Immature natural killer cell (primary cell): ENCODE measurements around the gene ARF6. TPM values are rescaled to one million over a fixed set of nuclear protein-coding genes. Genes with fewer than 3 reads are reported as not detected.
A peak's percentile ranks its signal among the peaks of the same experiment; 100 is the strongest.

Source experiments
- DNase-seq, 3 donors: peaks; one replicate each; pipeline ENCODE4 v3.0.0; 2022; ENCODE audit warnings: mixed read lengths in 1 of 3
- H3K27ac Mint-ChIP-seq, 6 donors: one replicate each; pipeline ENCODE4 v1.8.0; 2020; ENCODE audit warnings: mixed read lengths in 6 of 6, mild to moderate bottlenecking in 5 of 6, inconsistent platforms in 4 of 6, moderate library complexity in 3 of 6
- H3K27me3 Mint-ChIP-seq, 3 donors: one replicate each; pipeline ENCODE4 v1.8.0; 2020 to 2021; ENCODE audit warnings: low read depth in 3 of 3, mild to moderate bottlenecking in 3 of 3, mixed read lengths in 3 of 3, moderate library complexity in 3 of 3, inconsistent platforms in 1 of 3
- H3K36me3 Mint-ChIP-seq, 3 donors: one replicate each; pipeline ENCODE4 v1.8.0; 2020; ENCODE audit warnings: mixed read lengths in 3 of 3, inconsistent platforms in 2 of 3, mild to moderate bottlenecking in 2 of 3
- H3K4me1 Mint-ChIP-seq, 2 donors: one replicate each; pipeline ENCODE4 v1.8.0; 2020; ENCODE audit warnings: inconsistent platforms in 2 of 2, mild to moderate bottlenecking in 2 of 2, mixed read lengths in 2 of 2, moderate library complexity in 1 of 2
- H3K4me3 Mint-ChIP-seq, 5 donors: one replicate each; pipeline ENCODE4 v1.8.0; 2020; ENCODE audit warnings: mild to moderate bottlenecking in 5 of 5, mixed read lengths in 5 of 5, inconsistent platforms in 3 of 5, moderate library complexity in 3 of 5
- H3K9me3 Mint-ChIP-seq, 6 donors: one replicate each; pipeline ENCODE4 v1.8.0; 2020; ENCODE audit warnings: mild to moderate bottlenecking in 6 of 6, mixed read lengths in 6 of 6, inconsistent platforms in 4 of 6, moderate library complexity in 3 of 6
- polyA plus RNA-seq, 3 donors: library from polyadenylated mRNA; unstranded; fragments of 300-500 nt; fragmentation: Illumina TruSeq; gene quantifications; one replicate each; pipeline ENCODE4 v1.2.3, GENCODE V29; 2021

Gene ARF6
- 100 to 1,000 TPM; 163 to 242 (median 169) TPM for polyA plus RNA-seq

GRCh38 chr14:49892636-49893308, at the start of gene ARF6:
Gene ARF6 (plus strand): TSS chr14:49893082. CDS start chr14:49893737, 655 bp downstream.
- Mint-ChIP-seq H3K4me1 (peaks cover 43 to 50% of the 10 kb centered on the region in 2 donors), H3K9me3 (no peaks in the 10 kb centered on the region), H3K4me3 (peak within 1 kb of the TSS; percentile 93 to 100 (median 95)), H3K27ac (peak within 1 kb of the TSS; percentile 99 to 100 (median 100)), H3K36me3 (peaks cover 25 to 36% (median 28%) of the 10 kb centered on the region in 3 donors), H3K27me3 (peaks cover 17 to 33% (median 19%) of the 10 kb centered on the region in 3 donors)
- peak; percentile 98 for DNase-seq

GRCh38 chr14:49849213-49849847, 43.6 kb upstream of the ARF6 start:
- H3K4me1 Mint-ChIP-seq = peaks cover 46 to 59% of the 10 kb centered on the region in 2 donors
- no peak for DNase-seq
- H3K4me3 Mint-ChIP-seq = peak overlapping the region in 1 of 5 donors; percentile 55

GRCh38 chr14:49851813-49852212, 41.1 kb upstream of the ARF6 start:
- DNase-seq = no peak
- Mint-ChIP-seq H3K27me3 (peaks cover 6 to 22% (median 6%) of the 10 kb centered on the region in 3 donors), H3K27ac (peak overlapping the region; percentile 91 to 99 (median 97)), H3K4me1 (peaks cover 46 to 54% of the 10 kb centered on the region in 2 donors), H3K4me3 (peak overlapping the region; percentile 97 to 100 (median 99)), H3K36me3 (peaks cover 7% of the 10 kb centered on the region in 3 donors), H3K9me3 (no peaks in the 10 kb centered on the region)

More at GRCh38 chr14:49849213-49849847, 43.6 kb upstream of the ARF6 start:
- Mint-ChIP-seq H3K9me3 (no peaks in the 10 kb centered on the region), H3K27ac (peak overlapping the region; percentile 17 to 75 (median 52)), H3K27me3 (peaks cover 6 to 20% (median 6%) of the 10 kb centered on the region in 3 donors), H3K36me3 (peaks cover 12 to 16% (median 12%) of the 10 kb centered on the region in 3 donors)

- Mint-ChIP-seq H3K36me3 (peaks cover 7% of the 10 kb centered on the region in 3 donors), H3K27ac (peak within 1 kb of the TSS; percentile 91 to 99 (median 97)), H3K4me1 (peaks cover 46 to 54% of the 10 kb centered on the region in 2 donors), H3K4me3 (peak within 1 kb of the TSS; percentile 97 to 100 (median 99)), H3K9me3 (no peaks in the 10 kb centered on the region), H3K27me3 (peaks cover 6 to 22% (median 6%) of the 10 kb centered on the region in 3 donors)
- peak; percentile 82 to 83 (median 83) for DNase-seq
Measured at GRCh38 chr14:49852301-49853157, 40.4 kb upstream of the ARF6 start, which contains the start of gene NEMF. Gene NEMF (minus strand): TSS chr14:49852788. CDS start chr14:49852753, 35 bp downstream.

GRCh38 chr14:49853158-49853477, 39.8 kb upstream of the ARF6 start:
- peaks cover 7% of the 10 kb centered on the region in 3 donors for H3K36me3 Mint-ChIP-seq
- H3K27ac Mint-ChIP-seq = peak overlapping the region; percentile 91 to 99 (median 97)
- H3K9me3 Mint-ChIP-seq = no peaks in the 10 kb centered on the region
- peak overlapping the region; percentile 97 to 100 (median 99) for H3K4me3 Mint-ChIP-seq
- peaks cover 46 to 54% of the 10 kb centered on the region in 2 donors for H3K4me1 Mint-ChIP-seq
- peaks cover 6 to 20% (median 6%) of the 10 kb centered on the region in 3 donors for H3K27me3 Mint-ChIP-seq
- no peak for DNase-seq

- peak overlapping the region; percentile 97 to 100 (median 99) for H3K4me3 Mint-ChIP-seq
- peaks cover 7% of the 10 kb centered on the region in 3 donors for H3K36me3 Mint-ChIP-seq
- peaks cover 6 to 20% (median 6%) of the 10 kb centered on the region in 3 donors for H3K27me3 Mint-ChIP-seq
- H3K9me3 Mint-ChIP-seq = no peaks in the 10 kb centered on the region
- peaks cover 46 to 53% of the 10 kb centered on the region in 2 donors for H3K4me1 Mint-ChIP-seq
- DNase-seq = peak; percentile 59 to 75 (median 68)
- H3K27ac Mint-ChIP-seq = peak overlapping the region; percentile 75 to 99 (median 96)
Measured at GRCh38 chr14:49853572-49854375, 39.1 kb upstream of the ARF6 start.

- Mint-ChIP-seq H3K36me3 (peaks cover 0 to 4% (median 0%) of the 10 kb centered on the region in 3 donors), H3K27me3 (peaks cover 16 to 25% (median 20%) of the 10 kb centered on the region in 3 donors), H3K4me1 (peaks cover 21 to 29% of the 10 kb centered on the region in 2 donors), H3K4me3 (no peak overlapping the region), H3K9me3 (peaks cover 0 to 5% (median under 1%) of the 10 kb centered on the region in 6 donors), H3K27ac (peak overlapping the region in 1 of 6 donors; percentile 21)
- DNase-seq = no peak
Measured at GRCh38 chr14:49857427-49858003, 35.4 kb upstream of the ARF6 start.

GRCh38 chr14:49858383-49858782, 34.5 kb upstream of the ARF6 start:
- peaks cover 13 to 21% of the 10 kb centered on the region in 2 donors for H3K4me1 Mint-ChIP-seq
- DNase-seq = no peak
- peaks cover 16 to 26% (median 23%) of the 10 kb centered on the region in 3 donors for H3K27me3 Mint-ChIP-seq
- peaks cover 0 to 8% (median 3%) of the 10 kb centered on the region in 6 donors for H3K9me3 Mint-ChIP-seq
- H3K27ac Mint-ChIP-seq = no peak overlapping the region
- no peak overlapping the region for H3K4me3 Mint-ChIP-seq
- H3K36me3 Mint-ChIP-seq = peaks cover 0 to 7% (median 0%) of the 10 kb centered on the region in 3 donors

- Mint-ChIP-seq H3K27ac (no peak overlapping the region), H3K27me3 (peaks cover 16 to 23% (median 23%) of the 10 kb centered on the region in 3 donors), H3K4me3 (no peak overlapping the region), H3K36me3 (peaks cover 0 to 7% (median 0%) of the 10 kb centered on the region in 3 donors), H3K4me1 (peaks cover 5 to 13% of the 10 kb centered on the region in 2 donors), H3K9me3 (peaks cover 0 to 8% (median 3%) of the 10 kb centered on the region in 6 donors)
- no peak for DNase-seq
Measured at GRCh38 chr14:49860988-49861698, 31.7 kb upstream of the ARF6 start.

- Mint-ChIP-seq H3K4me1 (peaks cover 5 to 13% of the 10 kb centered on the region in 2 donors), H3K4me3 (no peak overlapping the region), H3K27me3 (peaks cover 16 to 23% (median 23%) of the 10 kb centered on the region in 3 donors), H3K27ac (no peak overlapping the region), H3K36me3 (peaks cover 0 to 7% (median 0%) of the 10 kb centered on the region in 3 donors), H3K9me3 (peaks cover 0 to 8% (median 3%) of the 10 kb centered on the region in 6 donors)
- no peak for DNase-seq
Measured at GRCh38 chr14:49861699-49862088, 31.2 kb upstream of the ARF6 start.

- peaks cover 16 to 23% (median 23%) of the 10 kb centered on the region in 3 donors for H3K27me3 Mint-ChIP-seq
- H3K9me3 Mint-ChIP-seq = peaks cover 0 to 8% (median 3%) of the 10 kb centered on the region in 6 donors
- peak; percentile 83 to 88 (median 87) for DNase-seq
- peaks cover 5 to 13% of the 10 kb centered on the region in 2 donors for H3K4me1 Mint-ChIP-seq
- H3K36me3 Mint-ChIP-seq = peaks cover 0 to 7% (median 0%) of the 10 kb centered on the region in 3 donors
- H3K27ac Mint-ChIP-seq = no peak overlapping the region
- H3K4me3 Mint-ChIP-seq = no peak overlapping the region
Measured at GRCh38 chr14:49862089-49862673, 30.7 kb upstream of the ARF6 start.
